Measurements from ENCODE around the gene SELENOK.

SELENOK gene

GRCh38 chr3:53842436-53843194 is 49.0 kb downstream of the SELENOK start:
- no peak for DNase-seq (ENCODE audit: insufficient read length, low spot score)

DNA sequence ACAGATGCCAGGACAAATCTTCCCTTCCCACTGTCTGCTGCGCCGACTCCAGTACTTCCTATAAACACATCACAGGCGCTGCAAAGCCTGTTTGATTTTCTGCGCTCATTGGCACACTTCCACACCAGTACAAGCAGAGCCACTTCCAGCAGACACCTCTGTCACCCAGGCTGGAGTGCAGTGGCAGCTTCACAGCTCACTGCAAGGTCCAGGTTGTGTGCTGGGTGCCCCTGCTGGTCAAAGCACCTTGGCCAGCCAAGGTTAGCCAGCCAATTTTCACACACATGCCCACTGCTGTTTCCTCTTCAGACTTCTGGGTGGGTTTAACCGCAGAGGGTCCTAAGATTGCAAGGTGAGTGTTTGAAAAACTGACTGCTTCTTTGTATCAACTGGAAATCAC is 50.4 kb downstream of the SELENOK start:
- TF ChIP-seq, protein P1, sequence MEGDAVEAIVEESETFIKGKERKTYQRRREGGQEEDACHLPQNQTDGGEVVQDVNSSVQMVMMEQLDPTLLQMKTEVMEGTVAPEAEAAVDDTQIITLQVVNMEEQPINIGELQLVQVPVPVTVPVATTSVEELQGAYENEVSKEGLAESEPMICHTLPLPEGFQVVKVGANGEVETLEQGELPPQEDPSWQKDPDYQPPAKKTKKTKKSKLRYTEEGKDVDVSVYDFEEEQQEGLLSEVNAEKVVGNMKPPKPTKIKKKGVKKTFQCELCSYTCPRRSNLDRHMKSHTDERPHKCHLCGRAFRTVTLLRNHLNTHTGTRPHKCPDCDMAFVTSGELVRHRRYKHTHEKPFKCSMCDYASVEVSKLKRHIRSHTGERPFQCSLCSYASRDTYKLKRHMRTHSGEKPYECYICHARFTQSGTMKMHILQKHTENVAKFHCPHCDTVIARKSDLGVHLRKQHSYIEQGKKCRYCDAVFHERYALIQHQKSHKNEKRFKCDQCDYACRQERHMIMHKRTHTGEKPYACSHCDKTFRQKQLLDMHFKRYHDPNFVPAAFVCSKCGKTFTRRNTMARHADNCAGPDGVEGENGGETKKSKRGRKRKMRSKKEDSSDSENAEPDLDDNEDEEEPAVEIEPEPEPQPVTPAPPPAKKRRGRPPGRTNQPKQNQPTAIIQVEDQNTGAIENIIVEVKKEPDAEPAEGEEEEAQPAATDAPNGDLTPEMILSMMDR (IDR thresholded peaks at IDR 0.05; ENCODE audit: insufficient read depth, missing control alignments), result no peak
- FAIRE-seq (no peak), DNase-seq (ENCODE audit: insufficient read length, low spot score) (no peak)

More at GRCh38 chr3:53842436-53843194, 49.0 kb downstream of the SELENOK start:
- FAIRE-seq, result no peak
- TF ChIP-seq, protein P1 (IDR thresholded peaks at IDR 0.05; ENCODE audit: insufficient read depth, missing control alignments), result no peak

DNA sequence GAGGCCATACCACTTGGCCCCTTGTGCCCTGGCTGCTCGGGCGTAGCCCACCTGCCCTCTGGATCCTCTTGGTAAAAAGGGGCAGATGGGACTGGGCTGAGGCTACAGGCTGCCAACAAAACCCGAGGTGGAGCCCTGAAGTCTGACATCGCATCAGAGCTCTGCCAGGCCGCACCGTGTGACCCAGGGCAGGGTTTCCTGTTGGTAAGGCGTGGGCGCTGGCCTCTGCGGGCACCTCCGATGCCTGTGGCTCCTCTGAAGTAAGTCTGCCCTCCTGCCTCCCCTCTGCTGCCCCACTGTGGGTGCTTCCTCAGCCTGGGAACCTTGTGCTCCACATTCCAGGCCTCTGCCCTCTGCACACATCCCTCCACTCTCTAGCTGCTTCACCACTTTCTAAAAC is 54.3 kb downstream of the SELENOK start:
- FAIRE-seq (no peak), DNase-seq (ENCODE audit: insufficient read length, low spot score) (no peak)
- TF ChIP-seq, protein P1 (IDR thresholded peaks at IDR 0.05; ENCODE audit: insufficient read depth, missing control alignments), result no peak

GRCh38 chr3:53836084-53836872 is 55.4 kb downstream of the SELENOK start:
- no peak for FAIRE-seq
- TF ChIP-seq, protein P1 (IDR thresholded peaks at IDR 0.05; ENCODE audit: insufficient read depth, missing control alignments), result no peak
- DNase-seq (ENCODE audit: insufficient read length, low spot score), result no peak

DNA sequence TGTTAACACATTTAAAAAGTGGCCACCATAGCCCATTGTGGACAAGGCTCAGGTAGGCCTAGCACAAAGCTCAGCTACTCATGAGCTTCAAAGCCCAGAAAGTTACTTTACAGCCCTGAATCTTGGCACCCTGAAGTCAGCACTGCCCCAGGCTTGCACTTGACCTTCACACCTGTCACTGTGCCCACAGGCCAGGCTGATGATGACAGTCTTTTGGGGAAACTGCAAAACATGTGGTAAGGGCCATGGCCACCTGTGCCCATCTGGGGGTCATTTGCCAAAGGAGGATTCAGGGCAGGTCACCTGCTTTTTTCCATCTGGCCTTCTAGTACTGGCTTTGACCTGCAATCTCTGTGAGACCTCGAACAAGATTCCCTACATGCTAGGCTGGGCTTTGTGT is 56.4 kb downstream of the SELENOK start:
- TF ChIP-seq, protein P1 (IDR thresholded peaks at IDR 0.05; ENCODE audit: insufficient read depth, missing control alignments), result no peak
- no peak for FAIRE-seq
- DNase-seq (ENCODE audit: insufficient read length, low spot score), result no peak

- DNase-seq (ENCODE audit: insufficient read length, low spot score) (no peak), FAIRE-seq (no peak)
- TF ChIP-seq, protein P1 (IDR thresholded peaks at IDR 0.05; ENCODE audit: insufficient read depth, missing control alignments), result no peak
These were observed 57.1 kb downstream of the SELENOK start for GRCh38 chr3:53834429-53835095.
